NCI-H2196 treated with DMSO at 0.1 percent for 48 hours (cell line): ENCODE results near the gene TACC2.

Source experiments
- DNase-seq: peaks from one replicate; lab custom pipeline; 2025; ENCODE audit not compliant: unreplicated experiment; lab: John Stamatoyannopoulos, UW

The TACC2 gene

DNA sequence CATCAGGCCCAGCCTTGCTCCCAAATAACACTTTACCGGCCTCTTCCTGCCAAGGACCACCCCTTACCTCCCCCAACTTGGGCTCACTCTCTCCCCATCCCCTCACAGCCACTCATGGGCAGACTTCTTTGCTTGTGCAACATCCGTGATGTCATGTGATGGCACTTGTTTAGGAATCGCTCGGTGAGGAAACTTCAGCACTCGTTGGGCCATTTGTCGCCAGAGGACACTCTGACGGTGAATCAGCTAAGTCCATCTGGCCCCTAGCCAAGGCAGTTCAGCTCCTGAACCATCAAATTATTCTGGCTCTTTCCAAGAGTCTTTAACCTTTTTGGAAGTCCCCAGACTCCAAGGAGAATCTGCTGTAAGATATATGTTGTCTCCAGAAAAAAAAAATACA is 301.4 kb downstream of the TACC2 start:
- DNase-seq: no peak

DNA sequence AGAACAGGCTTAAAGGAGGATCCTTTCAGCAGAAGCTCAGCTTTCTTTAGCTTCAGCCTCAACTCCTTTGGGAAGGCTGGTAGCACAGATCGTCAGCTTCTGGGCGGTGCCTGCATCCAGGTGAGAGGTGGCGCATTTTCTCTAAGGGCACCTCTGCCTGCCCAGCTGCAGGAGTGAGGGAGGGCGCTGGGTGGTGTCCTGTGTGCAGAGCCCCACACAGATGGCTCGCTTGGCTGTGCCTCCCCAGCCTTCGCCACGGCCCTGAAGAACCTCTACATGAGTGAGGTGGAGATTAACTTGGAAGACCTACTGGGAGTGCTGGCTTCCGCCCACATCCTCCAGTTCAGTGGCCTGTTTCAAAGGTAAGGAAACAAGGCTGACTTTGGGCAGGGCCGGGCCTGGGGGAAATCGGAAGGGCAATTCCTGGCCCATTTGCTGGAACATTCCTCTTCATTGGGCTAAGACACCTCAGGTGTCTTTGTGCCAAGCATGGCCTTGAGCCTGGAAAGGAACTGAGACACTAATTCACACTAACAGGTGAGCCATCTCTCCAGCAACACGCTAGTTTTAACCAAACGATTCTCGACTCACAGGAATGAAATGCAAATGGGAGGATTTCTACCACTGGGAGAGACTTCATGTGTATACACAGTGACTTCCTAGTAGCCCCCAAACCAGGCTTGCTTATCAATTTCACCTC is 302.0 kb downstream of the TACC2 start:
- no peak for DNase-seq

DNA sequence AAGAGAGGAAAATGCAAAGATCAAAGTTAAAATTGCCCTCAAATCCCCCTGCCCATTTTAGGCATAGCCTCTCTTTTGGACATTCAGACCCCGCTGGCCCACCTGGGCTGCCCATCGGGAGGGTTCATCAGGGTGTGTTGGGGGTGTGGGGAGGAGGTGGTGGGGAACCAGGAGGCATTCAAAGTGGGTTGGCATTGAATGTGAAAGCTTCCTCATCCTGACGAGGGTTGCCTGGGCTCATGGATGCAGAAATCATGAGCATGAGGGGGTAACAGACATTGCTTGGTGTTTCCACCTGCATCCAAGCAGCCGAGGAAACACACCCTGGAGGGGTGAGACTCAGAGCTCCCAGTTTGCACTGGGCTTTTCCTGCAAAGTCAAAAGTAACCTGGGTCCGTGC is 302.8 kb downstream of the TACC2 start:
- DNase-seq: no peak

DNA sequence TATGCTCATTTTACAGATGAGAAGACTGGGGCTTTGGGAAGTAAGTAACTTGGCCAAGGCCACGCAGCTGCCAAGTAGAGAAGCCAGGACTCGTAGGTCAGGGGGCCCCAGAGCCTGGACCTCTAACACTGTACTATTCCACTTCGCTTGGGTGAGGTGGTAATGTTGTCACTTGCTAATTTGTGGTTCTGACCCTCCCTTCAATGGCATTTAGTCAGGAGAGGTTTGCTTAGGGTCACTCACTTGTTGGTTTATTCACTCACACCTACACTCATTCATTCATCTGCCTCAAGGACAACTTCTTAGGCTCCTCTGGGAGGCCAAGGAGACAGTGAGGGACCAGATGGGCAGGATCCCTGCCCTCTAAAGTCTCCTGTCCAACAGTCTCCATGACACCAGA is 303.4 kb downstream of the TACC2 start:
- no peak for DNase-seq

DNA sequence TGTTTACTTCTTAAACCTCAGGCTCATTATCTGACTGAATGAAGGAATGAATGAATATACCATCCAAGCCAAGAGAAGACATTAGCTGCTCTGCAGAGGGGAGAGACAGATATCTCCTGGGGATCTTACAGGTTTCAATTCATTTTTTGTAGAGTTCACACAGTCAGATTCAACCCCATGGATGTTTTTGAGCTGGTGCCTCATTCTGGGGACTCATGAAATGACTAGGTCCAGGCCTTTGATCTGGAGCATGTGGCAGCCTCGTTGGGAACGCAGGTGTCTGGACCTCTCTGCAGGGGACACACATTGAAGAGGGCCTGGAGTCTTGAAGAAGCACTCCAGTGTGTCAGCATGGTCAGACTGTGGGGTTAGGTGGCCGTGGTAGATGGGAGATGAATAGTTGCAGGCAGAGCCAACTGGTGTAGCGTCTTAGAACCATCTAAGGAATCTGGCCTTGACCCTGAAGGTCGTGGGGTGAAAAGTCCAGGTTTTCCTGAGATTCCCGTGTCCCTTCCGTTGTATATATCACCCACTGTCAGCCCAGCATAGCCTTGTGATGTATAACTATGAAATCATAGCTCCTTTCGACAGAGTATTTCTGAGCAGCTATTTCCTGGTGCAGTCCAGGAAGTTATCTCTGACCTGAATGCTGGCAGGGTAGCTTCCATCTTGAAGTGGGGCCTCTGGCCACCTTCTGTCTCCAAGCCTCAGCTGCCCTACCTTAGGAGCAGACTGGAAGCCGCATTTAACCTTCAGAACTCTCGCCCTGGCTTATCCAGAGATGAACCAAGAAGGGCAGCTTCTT is 304.4 kb downstream of the TACC2 start:
- no peak for DNase-seq

DNA sequence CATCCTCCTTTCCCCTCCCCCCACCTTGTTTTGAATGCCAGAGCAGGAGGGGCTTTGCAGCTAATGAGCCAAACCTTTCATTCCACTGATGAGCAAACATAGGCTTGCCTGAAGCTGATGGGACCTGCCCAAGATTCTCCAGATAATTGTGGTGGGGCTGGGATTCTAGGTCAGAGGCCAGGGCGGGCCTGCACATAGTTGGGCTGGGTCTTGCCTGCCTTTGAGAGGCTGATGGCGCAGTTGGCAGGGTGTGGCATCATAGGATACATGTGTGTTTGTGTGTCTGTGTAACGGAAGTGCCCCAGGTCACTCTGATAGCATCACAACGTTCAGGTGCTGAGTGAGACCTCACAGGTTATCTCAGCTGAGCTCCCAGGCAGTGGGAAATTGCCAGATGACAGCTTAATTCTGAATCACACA is 305.0 kb downstream of the TACC2 start:
- no peak for DNase-seq

DNA sequence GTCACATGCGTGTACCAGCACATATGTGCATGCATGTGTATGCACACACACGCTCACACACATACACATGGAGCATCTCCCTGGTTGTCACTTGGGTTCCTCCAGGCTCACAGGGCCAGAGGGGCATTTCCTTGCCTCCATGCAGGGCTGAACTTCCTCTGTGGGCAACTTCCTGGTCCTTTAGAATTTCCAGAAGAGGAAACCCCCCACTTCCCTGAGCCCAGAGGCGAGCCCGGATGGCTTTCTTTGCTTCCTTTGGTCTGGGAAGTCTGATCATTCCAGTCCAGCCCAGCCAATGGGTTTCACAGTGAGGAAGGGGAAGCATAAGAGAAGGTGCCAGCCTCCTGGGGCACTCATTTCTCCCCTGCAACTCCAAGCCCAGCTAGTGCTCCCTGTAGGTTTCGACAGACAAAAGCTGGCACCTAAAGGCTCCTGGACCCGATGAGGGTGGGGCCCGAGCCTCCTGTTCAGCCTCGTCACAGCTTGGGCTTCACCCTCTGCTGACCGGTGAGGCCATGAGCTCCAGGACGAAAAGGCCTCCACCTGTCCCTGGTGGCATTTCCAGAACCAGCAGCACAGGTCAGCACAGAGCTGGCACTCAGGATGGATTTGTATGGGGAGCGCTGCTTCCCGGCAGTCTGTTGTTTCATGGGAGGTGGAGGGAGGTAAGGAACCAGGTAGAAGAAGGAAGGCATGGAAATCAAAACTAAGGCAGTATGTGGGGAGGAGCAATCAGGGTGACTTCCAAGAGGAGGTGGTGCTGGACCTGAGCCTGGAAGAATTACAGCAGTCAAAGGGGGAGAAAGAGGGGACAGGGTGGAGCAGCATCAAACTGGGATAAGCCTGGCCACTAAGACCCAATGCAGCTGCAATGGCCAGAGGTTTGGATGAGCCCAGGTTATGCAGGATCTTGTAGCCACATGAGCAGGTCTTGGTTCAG is 305.8 kb downstream of the TACC2 start:
- no peak for DNase-seq

DNA sequence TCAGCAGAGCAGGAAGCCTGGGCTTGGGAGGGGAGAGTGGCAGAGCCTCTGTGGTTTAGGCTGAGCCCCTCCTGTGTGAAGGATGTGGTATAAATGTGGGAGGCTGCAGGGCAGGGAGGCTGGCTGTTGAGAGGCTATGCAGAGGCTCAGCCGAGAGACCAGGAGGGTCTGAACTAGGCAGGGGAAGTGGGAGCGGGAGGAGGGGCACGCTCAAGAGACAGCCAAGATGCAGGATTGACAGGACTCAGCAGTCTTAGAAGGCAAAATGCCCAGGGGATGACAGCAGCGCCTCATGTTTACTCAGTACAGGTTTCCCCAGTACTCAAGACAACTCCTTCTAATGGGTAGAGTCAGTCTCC is 306.5 kb downstream of the TACC2 start:
- no peak for DNase-seq

DNA sequence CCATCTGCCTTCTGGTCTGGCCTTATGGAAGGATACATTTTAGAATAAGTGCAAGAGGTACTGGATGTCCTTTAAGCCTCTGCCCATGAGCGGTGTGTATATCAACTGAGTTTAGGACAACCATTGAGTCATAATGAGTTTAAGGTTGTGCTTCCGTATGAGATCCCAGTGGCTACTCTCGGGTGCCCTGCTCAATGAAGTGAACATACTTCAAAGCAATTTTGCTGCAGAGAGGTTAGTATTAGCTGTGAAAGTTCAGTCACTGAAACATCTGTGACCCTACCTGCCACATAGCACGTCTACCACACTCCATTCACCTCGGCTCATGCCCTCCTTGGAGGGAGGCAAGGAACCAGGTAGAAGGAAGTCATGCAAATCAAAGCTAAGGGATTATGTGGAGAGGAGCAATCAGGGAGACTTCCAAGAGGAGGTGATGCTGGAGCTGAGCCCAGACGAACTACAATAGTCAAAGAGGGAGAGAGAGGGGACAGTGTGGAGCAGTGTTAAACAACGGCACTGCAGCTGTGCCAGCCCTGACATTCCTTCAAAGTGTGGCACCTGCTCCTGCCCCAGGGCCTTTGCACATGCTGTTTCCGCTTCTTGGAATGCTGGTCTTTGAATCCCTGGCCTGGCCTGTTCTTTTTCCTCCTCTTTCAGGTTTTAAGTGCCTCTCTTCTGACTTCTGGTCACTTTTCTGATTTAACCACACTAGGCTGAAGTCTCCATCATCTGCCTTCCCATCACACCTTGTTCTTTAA is 307.6 kb downstream of the TACC2 start:
- no peak for DNase-seq

DNA sequence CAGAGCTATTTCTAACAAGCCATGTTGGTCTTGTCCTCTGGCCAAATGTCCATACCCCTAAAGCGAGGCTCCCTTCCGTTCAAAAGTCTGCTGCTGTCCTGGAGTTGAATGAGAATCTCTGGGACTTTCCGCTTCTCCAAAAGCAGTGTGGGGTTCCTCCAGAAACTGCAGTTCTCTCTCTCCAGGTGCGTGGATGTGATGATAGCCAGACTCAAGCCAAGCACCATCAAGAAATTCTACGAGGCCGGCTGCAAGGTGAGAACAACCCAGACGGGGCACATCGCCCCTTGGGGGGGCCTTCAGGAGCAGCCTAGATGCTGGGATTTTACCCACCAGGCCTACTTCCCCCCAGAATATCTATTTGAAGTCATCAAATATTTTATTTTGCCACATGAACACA is 308.6 kb downstream of the TACC2 start:
- no peak for DNase-seq

DNA sequence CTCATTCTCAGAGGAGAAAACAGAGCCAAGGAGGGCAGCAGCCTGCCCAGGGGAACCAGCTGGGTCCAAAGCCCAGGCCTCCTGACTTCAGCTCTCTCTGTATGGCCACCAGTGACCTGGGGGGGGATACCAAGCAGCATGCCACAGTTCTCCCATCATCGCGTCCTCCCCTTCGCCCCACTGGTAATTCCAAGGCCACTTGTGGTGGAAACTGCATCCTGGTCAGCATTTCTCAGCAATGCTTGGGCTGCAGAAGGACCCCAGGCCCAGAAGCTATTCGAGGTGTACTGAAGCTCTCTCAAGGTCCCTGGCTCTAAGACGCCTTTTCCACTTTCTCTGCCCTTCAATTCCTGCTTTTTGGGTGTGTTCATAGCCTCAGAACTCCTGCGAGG is 309.2 kb downstream of the TACC2 start:
- DNase-seq: no peak

DNA sequence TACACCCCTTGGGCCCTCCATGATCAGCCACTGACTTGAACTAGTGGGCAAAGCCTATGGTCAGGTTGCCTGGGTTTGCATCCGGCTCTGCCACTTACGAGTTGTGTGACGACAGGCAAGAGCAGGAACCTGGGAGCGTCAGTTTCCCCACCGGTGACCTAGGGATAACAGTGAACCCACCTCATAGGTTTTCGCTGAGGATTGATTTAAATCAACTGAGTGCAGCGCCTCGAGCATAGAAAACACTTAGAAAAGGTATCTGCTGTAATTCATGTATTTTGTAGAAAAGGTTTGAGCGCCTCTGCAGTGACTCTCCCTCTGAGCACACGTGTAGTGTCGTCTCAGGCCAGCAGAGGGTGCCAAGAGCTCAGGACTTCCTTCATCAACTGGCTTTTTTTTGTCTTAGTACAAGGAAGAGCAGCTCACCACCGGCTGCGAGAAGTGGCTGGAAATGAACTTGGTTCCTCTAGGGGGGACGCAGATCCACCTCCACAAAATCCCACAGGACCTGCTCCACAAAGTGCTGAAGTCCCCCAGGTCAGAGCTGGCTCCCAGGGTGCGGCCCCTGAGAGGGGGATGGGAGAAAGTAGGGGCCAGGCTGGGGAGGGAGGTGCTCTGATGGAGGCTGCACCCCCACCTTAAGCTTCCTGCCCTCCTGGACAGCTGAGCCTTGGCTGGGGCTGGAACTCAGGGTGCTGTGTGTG is 309.8 kb downstream of the TACC2 start:
- DNase-seq: peak; percentile 13

DNA sequence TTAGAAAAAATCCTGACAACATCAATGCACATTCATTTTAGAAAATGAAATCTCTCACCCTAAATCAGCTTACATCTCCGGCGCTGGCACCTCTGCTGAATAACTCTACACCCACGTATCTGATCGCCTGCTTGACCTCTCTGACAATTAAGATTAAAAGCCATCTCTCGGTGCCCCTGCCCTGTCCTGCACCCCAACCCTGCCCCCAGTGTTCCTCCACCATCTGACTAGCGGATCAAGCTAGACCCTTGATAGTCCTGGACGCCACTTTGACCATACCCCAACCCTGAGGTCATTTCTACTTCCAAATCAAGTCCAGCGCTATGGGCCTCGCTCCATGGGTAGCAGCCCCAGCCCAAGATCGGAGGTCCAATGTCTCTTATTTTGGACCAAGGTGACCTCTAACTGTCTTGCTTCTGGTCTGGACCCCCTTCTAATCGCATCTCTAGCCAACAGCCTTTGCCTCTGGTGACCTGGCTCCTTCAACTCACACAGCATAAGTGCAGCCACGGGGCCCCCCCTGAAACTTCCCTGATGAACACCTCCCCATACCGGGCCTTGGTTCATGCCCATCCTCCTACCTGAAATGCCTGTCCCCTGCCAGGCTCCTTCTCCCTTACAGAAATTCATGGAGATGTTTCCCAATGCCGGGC is 310.6 kb downstream of the TACC2 start:
- DNase-seq: no peak

DNA sequence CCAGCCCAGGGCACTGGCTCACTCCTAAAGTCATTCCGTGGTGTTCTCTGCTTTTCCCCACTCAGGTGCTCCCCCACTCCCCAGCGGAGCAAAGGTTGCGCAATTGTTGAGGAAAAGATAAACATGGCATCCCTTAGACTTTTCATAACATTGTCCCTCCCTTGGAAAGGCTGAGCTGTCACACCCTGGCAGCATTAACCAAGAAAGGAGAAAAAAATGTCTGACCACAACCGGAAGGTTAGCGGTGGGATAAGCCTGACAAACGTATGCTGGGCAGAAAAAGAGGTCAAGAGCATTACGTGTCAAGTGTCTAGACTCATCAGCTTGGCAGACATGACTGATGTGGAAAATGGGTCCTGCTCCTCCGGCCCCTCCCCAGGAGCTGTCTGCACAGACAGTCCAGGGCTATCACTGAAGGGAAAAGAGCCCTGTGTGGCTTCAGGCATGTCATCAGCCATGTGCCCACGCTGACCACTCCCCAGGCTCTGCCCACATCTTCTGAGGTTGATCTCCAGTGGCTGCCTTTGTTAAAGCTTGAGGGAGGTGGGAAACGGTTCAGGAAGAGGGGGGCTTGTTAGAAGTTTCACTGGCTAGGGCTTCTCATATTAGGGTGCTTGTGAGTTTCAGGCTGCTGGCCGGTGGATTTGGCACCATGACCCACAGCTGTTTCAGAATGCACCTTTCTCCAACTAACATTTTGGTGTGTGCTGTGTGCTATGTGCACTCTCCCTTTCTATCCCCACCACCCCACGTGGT is 312.3 kb downstream of the TACC2 start:
- no peak for DNase-seq

DNA sequence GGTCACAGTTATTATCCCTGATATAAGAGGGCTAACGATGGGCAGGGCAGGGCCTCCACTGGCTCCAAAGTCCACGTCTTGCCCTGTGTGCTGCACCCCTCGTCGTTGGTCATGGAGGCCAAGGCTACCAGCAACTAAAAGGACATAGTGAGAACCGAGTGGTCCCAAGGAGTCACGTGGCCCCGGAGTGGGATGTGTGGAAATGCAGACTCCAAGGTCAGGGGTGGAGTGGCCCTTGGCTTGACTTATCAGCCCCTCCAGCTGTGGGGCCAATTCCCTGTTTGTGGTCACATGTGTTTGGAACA is 312.8 kb downstream of the TACC2 start:
- DNase-seq: no peak

DNA sequence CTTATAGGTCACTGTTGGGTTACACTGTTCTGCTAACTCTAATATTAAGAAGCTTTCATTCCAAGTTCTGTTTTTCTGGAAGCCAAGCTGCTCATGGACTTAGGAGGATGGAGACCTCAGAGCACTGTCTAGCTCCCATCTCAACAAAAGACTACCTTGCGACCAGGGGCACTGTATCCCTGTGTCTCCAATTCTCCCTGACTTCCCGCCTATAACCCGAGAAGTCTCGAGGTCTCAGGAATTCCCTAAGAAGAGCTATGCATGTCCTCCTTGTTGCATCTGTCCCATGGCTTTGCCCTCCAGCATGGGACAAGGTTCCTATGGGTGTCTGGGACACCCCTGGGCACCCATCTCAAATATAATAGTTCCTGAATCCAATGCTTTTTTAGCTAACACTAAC is 313.4 kb downstream of the TACC2 start:
- no peak for DNase-seq

DNA sequence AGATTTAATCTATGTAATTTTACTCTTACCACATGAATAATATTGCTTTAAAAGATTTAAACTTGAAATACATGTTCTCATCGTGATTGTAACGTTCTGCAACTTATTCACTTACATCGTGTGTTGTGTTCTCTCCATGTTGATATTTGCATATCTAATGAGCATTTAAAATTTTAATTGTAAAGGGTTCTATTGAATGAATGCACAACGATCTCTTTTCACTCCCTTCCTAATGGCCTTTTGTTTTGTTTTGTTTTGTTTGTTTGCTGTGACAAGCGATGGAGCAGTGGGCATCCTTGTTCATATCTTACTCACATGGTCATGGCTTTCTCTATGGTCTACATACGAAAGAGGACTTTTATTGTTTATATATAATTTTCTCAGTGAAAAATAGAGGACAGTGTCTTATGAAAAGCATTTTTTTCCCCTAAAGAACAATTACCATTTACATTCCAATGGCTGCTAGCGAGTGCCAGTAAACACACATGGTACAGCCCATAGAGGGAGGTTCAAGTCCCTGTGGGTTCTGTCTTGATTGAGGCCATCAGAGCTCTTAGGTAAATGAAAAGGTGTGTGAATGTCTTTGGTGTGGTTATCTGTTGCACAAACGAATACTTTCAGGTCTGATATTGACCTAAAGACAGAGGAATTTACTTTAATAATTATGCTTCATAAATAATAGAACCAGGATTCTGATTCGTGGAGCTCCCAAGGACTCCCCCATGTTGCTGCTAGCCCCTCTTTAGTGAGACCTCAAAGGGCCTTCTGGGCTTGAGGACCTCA is 314.5 kb downstream of the TACC2 start:
- no peak for DNase-seq
